ENCODE measurements around the gene LIMS3. TPM values are rescaled to one million over a fixed set of nuclear protein-coding genes. Genes with fewer than 3 reads are reported as not detected.
"Not testable (repeated sequence)": the region's sequence is repeated elsewhere in the genome, so short reads cannot be mapped to it uniquely, and the experiment has no call there.

The LIMS3 gene
- polyA plus RNA-seq, 1 donor = 1.8 TPM

- not testable (repeated sequence) for DNase-seq
Observed at GRCh38 chr2:109927803-109928202, 29.3 kb downstream of the LIMS3 start.

DNA sequence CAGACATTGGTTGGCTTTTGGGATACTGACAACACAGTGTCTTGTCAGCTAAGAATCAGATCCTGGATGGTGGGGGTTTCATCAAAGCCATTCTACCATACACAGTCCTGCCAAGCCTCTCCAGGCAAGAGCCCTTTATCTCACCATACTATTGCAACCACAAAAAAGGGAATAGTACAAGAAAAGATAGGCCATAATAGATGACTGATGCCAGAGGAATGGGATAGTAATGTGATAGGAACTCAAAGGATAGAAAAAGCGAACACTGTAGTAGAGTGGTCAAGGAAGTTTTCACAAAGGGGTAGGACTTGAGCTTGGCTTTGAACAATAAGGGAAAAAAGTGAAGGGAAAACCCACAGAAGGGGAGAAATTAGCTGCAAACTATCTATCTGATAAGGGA lies 30.7 kb downstream of the LIMS3 start:
- DNase-seq = not testable (repeated sequence)

- not testable (repeated sequence) for DNase-seq
Observed at GRCh38 chr2:109936534-109936933, 38.0 kb downstream of the LIMS3 start.

GRCh38 chr2:109945362-109945761 lies 46.9 kb downstream of the LIMS3 start:
- not testable (repeated sequence) for DNase-seq

- DNase-seq = not testable (repeated sequence)
Observed at GRCh38 chr2:109947262-109947958, 48.9 kb downstream of the LIMS3 start.

GRCh38 chr2:109947959-109948520 lies 49.6 kb downstream of the LIMS3 start:
- DNase-seq = not testable (repeated sequence)

GRCh38 chr2:109950146-109950843 lies 51.8 kb downstream of the LIMS3 start:
- not testable (repeated sequence) for DNase-seq

- not testable (repeated sequence) for DNase-seq
Observed at GRCh38 chr2:109963942-109964341, 65.5 kb downstream of the LIMS3 start.

DNA sequence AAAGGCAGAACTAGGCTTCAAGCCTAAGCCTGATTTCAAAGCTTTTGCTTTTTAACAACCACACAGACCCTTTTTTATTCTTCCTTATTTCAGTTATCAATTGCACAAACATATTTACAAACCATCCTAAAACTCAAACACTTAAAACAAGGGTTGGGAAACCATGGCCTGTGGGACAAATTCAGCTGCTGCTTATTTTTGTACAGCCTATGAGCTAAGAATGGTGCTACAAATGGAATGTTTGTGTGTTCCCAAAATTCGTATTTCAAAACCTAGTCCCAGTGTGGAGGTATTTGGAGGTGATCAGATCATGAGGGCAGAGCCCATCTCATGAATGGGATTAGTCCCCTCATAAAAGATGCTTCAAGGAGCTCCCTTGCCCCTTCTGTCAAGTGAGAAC lies 67.0 kb downstream of the LIMS3 start:
- DNase-seq = not testable (repeated sequence)

DNA sequence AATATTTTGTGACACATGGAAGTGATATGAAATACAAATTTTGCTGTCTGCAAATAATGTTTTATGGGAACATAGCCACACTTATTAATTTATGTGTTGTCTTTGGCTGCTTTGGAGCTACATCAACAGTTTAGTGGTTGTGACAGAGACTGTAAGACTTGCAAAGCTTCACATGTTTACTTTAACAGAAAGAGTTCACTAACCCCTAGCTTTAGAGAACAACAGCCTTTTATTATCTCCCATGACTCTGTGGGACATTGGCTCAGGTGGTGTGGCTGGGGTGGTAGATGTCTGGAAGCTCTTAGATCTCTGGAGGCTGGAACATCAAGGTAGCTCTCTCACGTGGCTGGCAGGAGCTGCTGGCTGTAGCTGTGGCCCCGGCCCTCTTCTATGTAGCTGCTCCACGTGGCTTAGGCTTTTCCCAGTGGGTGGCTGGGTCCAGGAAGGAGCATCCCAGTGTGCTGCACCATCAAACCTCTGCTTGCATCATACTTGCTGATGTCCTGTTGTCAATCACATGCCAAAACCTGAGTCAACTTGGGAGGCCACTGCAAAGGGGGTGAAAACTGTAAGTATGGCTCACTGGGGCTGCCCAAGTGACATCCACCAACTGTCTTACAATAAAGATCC lies 67.7 kb downstream of the LIMS3 start:
- not testable (repeated sequence) for DNase-seq

- DNase-seq = not testable (repeated sequence)
Observed at GRCh38 chr2:109966858-109967257, 68.4 kb downstream of the LIMS3 start.

GRCh38 chr2:109969864-109970263 lies 71.4 kb downstream of the LIMS3 start:
- DNase-seq = not testable (repeated sequence)

DNA sequence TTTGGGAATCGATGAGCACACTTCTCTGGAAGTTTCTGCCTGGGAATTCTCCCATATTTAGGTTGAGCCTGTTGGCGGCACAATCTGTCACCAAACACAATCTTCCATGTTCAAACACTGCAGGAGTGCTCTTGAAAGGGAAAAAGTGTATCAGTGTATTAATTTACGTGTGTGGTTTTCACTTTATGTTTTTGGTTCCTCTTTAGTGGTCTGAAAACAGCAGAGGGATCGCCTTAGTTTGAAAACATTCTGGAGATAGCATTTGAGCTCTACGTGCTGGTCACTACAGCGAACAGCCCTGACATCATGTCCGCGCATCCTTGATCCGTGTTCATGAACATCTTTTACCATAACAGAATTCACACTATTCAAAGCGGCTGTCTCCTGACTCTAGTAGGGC lies 73.2 kb downstream of the LIMS3 start:
- not testable (repeated sequence) for DNase-seq

Other genes starting within 250 kb of the LIMS3 start
- 29.9 TPM for gene RGPD5, start 104.4 kb upstream of the LIMS3 start, polyA plus RNA-seq (ENCODE audit: insufficient read length)
- 12.8 TPM for gene MALL, start 217.1 kb downstream of the LIMS3 start, polyA plus RNA-seq (ENCODE audit: insufficient read length)

All from hindlimb muscle (tissue), 1 donor.